ENCODE data around the gene SOX6. TPM values are rescaled to one million over a fixed set of nuclear protein-coding genes. Genes with fewer than 3 reads are reported as not detected.

SOX6 gene
- total RNA-seq, 4 donors from 2014 or later: 25.3 to 42.3 (median 37.4) TPM

GRCh38 chr11:16204261-16204660 lies 152.1 kb downstream of the SOX6 start:
- no peak overlapping the region for H3K27ac ChIP-seq
- peaks cover 8 to 11% of the 10 kb centered on the region in 2 donors for H3K4me1 ChIP-seq
- H3K4me3 ChIP-seq: no peak overlapping the region
- intact Hi-C loops (cut with DNase I; ENCODE audit: low total_unique reads): no loop called here
- no peak for TF ChIP-seq POLR2A (IDR thresholded peaks at IDR 0.05)
- TF ChIP-seq, protein P1, sequence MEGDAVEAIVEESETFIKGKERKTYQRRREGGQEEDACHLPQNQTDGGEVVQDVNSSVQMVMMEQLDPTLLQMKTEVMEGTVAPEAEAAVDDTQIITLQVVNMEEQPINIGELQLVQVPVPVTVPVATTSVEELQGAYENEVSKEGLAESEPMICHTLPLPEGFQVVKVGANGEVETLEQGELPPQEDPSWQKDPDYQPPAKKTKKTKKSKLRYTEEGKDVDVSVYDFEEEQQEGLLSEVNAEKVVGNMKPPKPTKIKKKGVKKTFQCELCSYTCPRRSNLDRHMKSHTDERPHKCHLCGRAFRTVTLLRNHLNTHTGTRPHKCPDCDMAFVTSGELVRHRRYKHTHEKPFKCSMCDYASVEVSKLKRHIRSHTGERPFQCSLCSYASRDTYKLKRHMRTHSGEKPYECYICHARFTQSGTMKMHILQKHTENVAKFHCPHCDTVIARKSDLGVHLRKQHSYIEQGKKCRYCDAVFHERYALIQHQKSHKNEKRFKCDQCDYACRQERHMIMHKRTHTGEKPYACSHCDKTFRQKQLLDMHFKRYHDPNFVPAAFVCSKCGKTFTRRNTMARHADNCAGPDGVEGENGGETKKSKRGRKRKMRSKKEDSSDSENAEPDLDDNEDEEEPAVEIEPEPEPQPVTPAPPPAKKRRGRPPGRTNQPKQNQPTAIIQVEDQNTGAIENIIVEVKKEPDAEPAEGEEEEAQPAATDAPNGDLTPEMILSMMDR (IDR thresholded peaks at IDR 0.05 in 4 of 5, conservative IDR thresholded peaks at IDR 0.05 in 1 of 5): no peak
- no peak for DNase-seq
- no peaks in the 10 kb centered on the region for H3K9me3 ChIP-seq
- in situ Hi-C loops (cut with MboI; ENCODE audit: low sequenced_read_pairs in 4 of 4): loop anchor here in 1 of 4 donors (25.0 kb wide), 1 partner anchor 92 kb away; no protein-coding TSS in a partner anchor
- no peak for ATAC-seq
- H3K27me3 ChIP-seq: no peaks in the 10 kb centered on the region
- H3K36me3 ChIP-seq: no peaks in the 10 kb centered on the region

DNA sequence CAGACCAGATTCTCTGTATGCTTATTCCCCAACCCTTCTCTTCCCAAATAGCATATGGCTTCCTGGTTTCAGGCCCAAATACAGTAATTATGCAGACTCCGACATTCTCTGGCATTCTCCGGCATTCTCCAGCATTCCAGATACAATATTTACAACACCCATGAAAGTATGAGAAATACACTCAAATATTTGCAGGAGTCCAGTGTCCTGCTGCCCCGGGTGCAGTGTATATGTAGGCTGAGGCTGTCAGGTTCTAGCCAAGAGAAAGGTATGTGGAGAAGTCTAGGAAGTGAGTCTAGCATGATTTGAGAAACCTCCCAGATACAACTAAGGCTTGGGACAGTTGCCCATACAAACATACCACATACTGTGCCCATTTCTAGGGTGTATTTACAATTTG lies 160.7 kb downstream of the SOX6 start:
- TF ChIP-seq, protein P1 (IDR thresholded peaks at IDR 0.05 in 4 of 5, conservative IDR thresholded peaks at IDR 0.05 in 1 of 5): no peak
- in situ Hi-C loops (cut with MboI; ENCODE audit: low sequenced_read_pairs in 4 of 4): loop anchor here in 3 of 4 donors (10.0 to 25.0 kb wide), 2 partner anchors 409 to 417 kb away; no protein-coding TSS in a partner anchor

GRCh38 chr11:16194566-16194965 lies 161.8 kb downstream of the SOX6 start:
- no peaks in the 10 kb centered on the region for H3K9me3 ChIP-seq
- TF ChIP-seq, protein P1 (IDR thresholded peaks at IDR 0.05 in 4 of 5, conservative IDR thresholded peaks at IDR 0.05 in 1 of 5): no peak
- no peak for TF ChIP-seq POLR2A (IDR thresholded peaks at IDR 0.05)
- peak in 1 of 2 donors; percentile 37 for DNase-seq
- in situ Hi-C loops (cut with MboI; ENCODE audit: low sequenced_read_pairs in 4 of 4) (loop anchor here in 3 of 4 donors (10.0 to 25.0 kb wide), 2 partner anchors 410 to 418 kb away; no protein-coding TSS in a partner anchor), intact Hi-C loops (cut with DNase I; ENCODE audit: low total_unique reads) (no loop called here)
- H3K36me3 ChIP-seq: no peaks in the 10 kb centered on the region
- H3K27me3 ChIP-seq: no peaks in the 10 kb centered on the region
- peak overlapping the region; percentile 41 to 69 (median 60) for H3K27ac ChIP-seq
- ATAC-seq: peak; percentile 79 to 94
- H3K4me3 ChIP-seq: no peak overlapping the region
- peaks cover 30 to 37% of the 10 kb centered on the region in 2 donors for H3K4me1 ChIP-seq

More for the DNA sequence above, 160.7 kb downstream of the SOX6 start:
- ATAC-seq: no peak
- peak overlapping the region in 3 of 4 donors; percentile 52 to 69 (median 68) for H3K27ac ChIP-seq
- no peaks in the 10 kb centered on the region for H3K36me3 ChIP-seq
- H3K4me3 ChIP-seq: no peak overlapping the region
- no peaks in the 10 kb centered on the region for H3K27me3 ChIP-seq
- H3K9me3 ChIP-seq: no peaks in the 10 kb centered on the region
- peaks cover 38 to 40% of the 10 kb centered on the region in 2 donors for H3K4me1 ChIP-seq
- no peak for DNase-seq
- intact Hi-C loops (cut with DNase I; ENCODE audit: low total_unique reads): no loop called here

DNA sequence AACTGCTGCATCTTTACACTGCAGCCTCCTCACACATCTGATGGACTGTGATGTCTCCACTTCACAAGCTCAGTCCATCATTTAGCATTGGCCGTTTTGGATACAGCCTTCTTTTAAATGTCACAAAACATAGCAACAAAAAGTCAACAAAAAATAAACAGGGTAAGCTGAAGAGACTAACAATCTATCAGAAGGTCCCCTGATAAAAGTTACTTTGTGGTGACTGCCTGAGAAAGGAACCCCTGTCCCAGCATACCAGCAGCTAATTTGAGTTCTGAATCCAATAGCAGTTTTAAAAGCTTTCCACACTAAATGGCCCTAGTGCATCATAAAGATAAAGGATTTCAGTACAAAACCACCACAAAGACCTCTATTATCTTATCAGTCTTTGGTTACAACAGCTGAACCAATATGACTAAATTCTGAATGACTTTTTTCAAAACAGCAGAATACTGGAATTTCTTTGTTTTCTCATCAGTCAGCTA lies 162.4 kb downstream of the SOX6 start:
- H3K9me3 ChIP-seq: no peaks in the 10 kb centered on the region
- H3K27ac ChIP-seq: peak overlapping the region; percentile 41 to 69 (median 60)
- no peaks in the 10 kb centered on the region for H3K27me3 ChIP-seq
- no peaks in the 10 kb centered on the region for H3K36me3 ChIP-seq
- H3K4me1 ChIP-seq: peaks cover 30 to 37% of the 10 kb centered on the region in 2 donors
- no peak overlapping the region for H3K4me3 ChIP-seq
- no peak for TF ChIP-seq POLR2A (IDR thresholded peaks at IDR 0.05)
- TF ChIP-seq, protein P1 (IDR thresholded peaks at IDR 0.05 in 4 of 5, conservative IDR thresholded peaks at IDR 0.05 in 1 of 5): no peak
- intact Hi-C loops (cut with DNase I; ENCODE audit: low total_unique reads) (loop anchor here (1.0 kb wide), 1 partner anchor 20 kb away; no protein-coding TSS in a partner anchor), in situ Hi-C loops (cut with MboI; ENCODE audit: low sequenced_read_pairs in 4 of 4) (loop anchor here in 3 of 4 donors (10.0 to 25.0 kb wide), 2 partner anchors 411 to 418 kb away; no protein-coding TSS in a partner anchor)
- no peak for ATAC-seq
- DNase-seq: no peak
